ENCODE results near the gene OR1E2.

The OR1E2 gene

GRCh38 chr17:3385869-3386816 lies 47.5 kb downstream of the OR1E2 start, which contains the start of gene OR3A2:
Gene OR3A2, minus strand, starts transcription at chr17:3386308.
- no peaks in the 10 kb centered on the region for H3K79me2 ChIP-seq (ENCODE audit: low read length)
- H3K4me2 ChIP-seq (ENCODE audit: low read depth, low read length) = no peak within 1 kb of the TSS
- DNase-seq = no peak
- H3K27me3 ChIP-seq (replicated peaks; ENCODE audit: insufficient read depth, low read length) = peaks cover 12% of the 10 kb centered on the region; the same call in 1 of the 2 replicates
- H3K9me2 ChIP-seq (replicated peaks; ENCODE audit: insufficient read depth, low read length) = no peaks in the 10 kb centered on the region
- no peaks in the 10 kb centered on the region for H3F3A ChIP-seq (ENCODE audit: insufficient read depth, low read length)
- no peak within 1 kb of the TSS for H2AFZ ChIP-seq (ENCODE audit: low read length)
- H4K20me1 ChIP-seq (ENCODE audit: insufficient read depth, low read length) = no peaks in the 10 kb centered on the region
- no peaks in the 10 kb centered on the region for H3K9me3 ChIP-seq (replicated peaks; ENCODE audit: insufficient read depth, low read length)
- no peaks in the 10 kb centered on the region for H3K4me1 ChIP-seq (ENCODE audit: low read length)
- H3K9ac ChIP-seq (ENCODE audit: low read length) = no peak within 1 kb of the TSS
- H3K36me3 ChIP-seq (replicated peaks; ENCODE audit: insufficient read depth, low read length) = no peaks in the 10 kb centered on the region
- no peak within 1 kb of the TSS for H3K27ac ChIP-seq (ENCODE audit: low read length)
- H3K4me3 ChIP-seq (ENCODE audit: low read length) = no peak within 1 kb of the TSS
- no peak for TF ChIP-seq EZH2phosphoT487 (IDR thresholded peaks at IDR 0.05; ENCODE audit: low read length)
- TF ChIP-seq EZH2 (optimal IDR thresholded peaks at IDR 0.05; ENCODE audit: low read depth, low read length) = no peak
- TF ChIP-seq CTCF (IDR thresholded peaks at IDR 0.05; ENCODE audit: low read length) = no peak
